ENCODE data around the gene IL12B.
A peak's percentile ranks its signal among the peaks of the same experiment; 100 is the strongest.

Gene IL12B

GRCh38 chr5:159319363-159319762, 10.9 kb downstream of the IL12B start:
- no peak for TF ChIP-seq CTCF (IDR thresholded peaks at IDR 0.05; ENCODE audit: extremely low read depth, insufficient read depth, missing control alignments)
- in situ Hi-C loops (cut with MboI; ENCODE audit: low pct_unique_long_range_greater_than_20kb, low sequenced_read_pairs, unreplicated experiment): loop anchor here (10.0 kb wide), 1 partner anchor 165 kb away; no protein-coding TSS in a partner anchor
- no peak for DNase-seq (ENCODE audit: low spot score)

GRCh38 chr5:159318448-159318847, 11.8 kb downstream of the IL12B start:
- no peak for TF ChIP-seq CTCF (IDR thresholded peaks at IDR 0.05; ENCODE audit: extremely low read depth, insufficient read depth, missing control alignments)
- no peak for DNase-seq (ENCODE audit: low spot score)
- in situ Hi-C loops (cut with MboI; ENCODE audit: low pct_unique_long_range_greater_than_20kb, low sequenced_read_pairs, unreplicated experiment): loop anchor here (10.0 kb wide), 1 partner anchor 164 kb away; no protein-coding TSS in a partner anchor

- in situ Hi-C loops (cut with MboI; ENCODE audit: low pct_unique_long_range_greater_than_20kb, low sequenced_read_pairs, unreplicated experiment): loop anchor here (10.0 kb wide), 1 partner anchor 163 kb away; no protein-coding TSS in a partner anchor
- TF ChIP-seq CTCF (IDR thresholded peaks at IDR 0.05; ENCODE audit: extremely low read depth, insufficient read depth, missing control alignments): no peak
- no peak for DNase-seq (ENCODE audit: low spot score)
Observed at GRCh38 chr5:159317849-159318248, 12.4 kb downstream of the IL12B start.

- in situ Hi-C loops (cut with MboI; ENCODE audit: low pct_unique_long_range_greater_than_20kb, low sequenced_read_pairs, unreplicated experiment): loop anchor here (10.0 kb wide), 1 partner anchor 162 kb away; no protein-coding TSS in a partner anchor
- peak; percentile 60 for DNase-seq (ENCODE audit: low spot score)
- TF ChIP-seq CTCF (IDR thresholded peaks at IDR 0.05; ENCODE audit: extremely low read depth, insufficient read depth, missing control alignments): peak; percentile 81
Observed at GRCh38 chr5:159316519-159317383, 13.5 kb downstream of the IL12B start.

- DNase-seq (ENCODE audit: low spot score): no peak
- TF ChIP-seq CTCF (IDR thresholded peaks at IDR 0.05; ENCODE audit: extremely low read depth, insufficient read depth, missing control alignments): no peak
- in situ Hi-C loops (cut with MboI; ENCODE audit: low pct_unique_long_range_greater_than_20kb, low sequenced_read_pairs, unreplicated experiment): loop anchor here (10.0 kb wide), 1 partner anchor 158 kb away; no protein-coding TSS in a partner anchor
Observed at GRCh38 chr5:159313197-159313596, 17.1 kb downstream of the IL12B start.

- in situ Hi-C loops (cut with MboI; ENCODE audit: low pct_unique_long_range_greater_than_20kb, low sequenced_read_pairs, unreplicated experiment): loop anchor here (10.0 kb wide), 1 partner anchor 156 kb away; no protein-coding TSS in a partner anchor
- TF ChIP-seq CTCF (IDR thresholded peaks at IDR 0.05; ENCODE audit: extremely low read depth, insufficient read depth, missing control alignments): no peak
- no peak for DNase-seq (ENCODE audit: low spot score)
Observed at GRCh38 chr5:159311063-159311462, 19.2 kb downstream of the IL12B start.

Data from GM13977 (cell line).